ENCODE measurements around the gene CHST4. TPM values are rescaled to one million over a fixed set of nuclear protein-coding genes. Genes with fewer than 3 reads are reported as not detected.

CHST4 gene
- polyA plus RNA-seq, 3 donors = not detected

- TF ChIP-seq CTCF (IDR thresholded peaks at IDR 0.05) = no peak
These were observed 39.8 kb downstream of the CHST4 start for GRCh38 chr16:71565812-71566700.

GRCh38 chr16:71567931-71568330 is 41.7 kb downstream of the CHST4 start:
- DNase-seq = no peak
- H3K27me3 ChIP-seq (ENCODE audit: control insufficient read depth in 2 of 2, insufficient read depth in 2 of 2, low read length in 2 of 2) = peaks cover 0 to 3% of the 10 kb centered on the region in 2 donors
- Mint-ChIP-seq H3K4me1 (peaks cover 29% of the 10 kb centered on the region), H3K27ac (no peak overlapping the region), H3K4me3 (no peak overlapping the region), H3K36me3 (no peaks in the 10 kb centered on the region), H3K27me3 (ENCODE audit: low read depth in 3 of 3) (peaks cover 14 to 21% (median 20%) of the 10 kb centered on the region in 3 donors), H3K9me3 (peaks cover 0 to 5% (median 4%) of the 10 kb centered on the region in 7 donors)
- no peak overlapping the region for H2AFZ ChIP-seq (ENCODE audit: insufficient read depth, low read depth, low read length, poor library complexity, severe bottlenecking)
- no peak overlapping the region for H3K4me3 ChIP-seq (replicated peaks in 1 of 3; ENCODE audit: low read depth in 2 of 3, low read length in 3 of 3)
- WGBS (ENCODE audit: insufficient coverage) = 94% methylated on average over 8 of the region's 8 CpGs
- no peak overlapping the region for H3K9ac ChIP-seq (ENCODE audit: insufficient read depth, low read length, poor library complexity, severe bottlenecking)
- no peak overlapping the region for H3K4me2 ChIP-seq (replicated peaks; ENCODE audit: extremely low read depth, low read length, poor library complexity, severe bottlenecking)
- H3K9me3 ChIP-seq (replicated peaks in 1 of 2; ENCODE audit: control insufficient read depth in 1 of 2, insufficient read depth in 1 of 2, low read length in 2 of 2) = peaks cover 2 to 3% of the 10 kb centered on the region in 2 donors
- no peaks in the 10 kb centered on the region for H3K79me2 ChIP-seq (ENCODE audit: insufficient read depth, low read length)
- TF ChIP-seq CTCF (IDR thresholded peaks at IDR 0.05) = no peak
- no peaks in the 10 kb centered on the region for H3K36me3 ChIP-seq (replicated peaks in 1 of 2; ENCODE audit: control insufficient read depth in 1 of 2, insufficient read depth in 2 of 2, low read length in 2 of 2)
- no peaks in the 10 kb centered on the region for H4K20me1 ChIP-seq (ENCODE audit: insufficient read depth, low read length)
- H3K4me1 ChIP-seq (ENCODE audit: control insufficient read depth in 1 of 2, insufficient read depth in 2 of 2, low read length in 2 of 2) = peaks cover 27 to 29% of the 10 kb centered on the region in 2 donors
- no peak overlapping the region for H3K27ac ChIP-seq (ENCODE audit: low read depth in 1 of 2, low read length in 2 of 2)
- intact Hi-C loops (cut with micrococcal nuclease) = no loop called here

More at GRCh38 chr16:71565812-71566700, 39.8 kb downstream of the CHST4 start:
- Histone ChIP-seq H3K9ac (ENCODE audit: insufficient read depth, low read length, poor library complexity, severe bottlenecking) (peak overlapping the region; percentile 55), H4K20me1 (ENCODE audit: insufficient read depth, low read length) (no peaks in the 10 kb centered on the region), H2AFZ (ENCODE audit: insufficient read depth, low read depth, low read length, poor library complexity, severe bottlenecking) (peak overlapping the region; percentile 80), H3K4me3 (replicated peaks in 1 of 3; ENCODE audit: low read depth in 2 of 3, low read length in 3 of 3) (peak overlapping the region in 1 of 3 experiments; percentile 69), H3K4me2 (replicated peaks; ENCODE audit: extremely low read depth, low read length, poor library complexity, severe bottlenecking) (peak overlapping the region; percentile 80), H3K4me1 (ENCODE audit: control insufficient read depth in 1 of 2, insufficient read depth in 2 of 2, low read length in 2 of 2) (peaks cover 27 to 29% of the 10 kb centered on the region in 2 donors), H3K79me2 (ENCODE audit: insufficient read depth, low read length) (no peaks in the 10 kb centered on the region), H3K36me3 (replicated peaks in 1 of 2; ENCODE audit: control insufficient read depth in 1 of 2, insufficient read depth in 2 of 2, low read length in 2 of 2) (no peaks in the 10 kb centered on the region), H3K27ac (ENCODE audit: low read depth in 1 of 2, low read length in 2 of 2) (peak overlapping the region in 1 of 2 donors; percentile 65), H3K9me3 (replicated peaks in 1 of 2; ENCODE audit: control insufficient read depth in 1 of 2, insufficient read depth in 1 of 2, low read length in 2 of 2) (peaks cover 15 to 21% of the 10 kb centered on the region in 2 donors), H3K27me3 (ENCODE audit: control insufficient read depth in 2 of 2, insufficient read depth in 2 of 2, low read length in 2 of 2) (no peaks in the 10 kb centered on the region)
- H3K27me3 Mint-ChIP-seq (ENCODE audit: low read depth in 3 of 3) = peaks cover 14 to 20% (median 15%) of the 10 kb centered on the region in 3 donors
- peaks cover 9 to 23% (median 21%) of the 10 kb centered on the region in 7 donors for H3K9me3 Mint-ChIP-seq
- intact Hi-C loops (cut with micrococcal nuclease) = no loop called here
- peak; percentile 18 to 49 (median 35) for DNase-seq
- no peaks in the 10 kb centered on the region for H3K36me3 Mint-ChIP-seq
- 100% methylated on average over 2 of the region's 9 CpGs for WGBS (ENCODE audit: insufficient coverage)
- peak overlapping the region; percentile 78 to 86 for H3K4me3 Mint-ChIP-seq
- H3K27ac Mint-ChIP-seq = peak overlapping the region; percentile 69 to 92 (median 86)
- peaks cover 29% of the 10 kb centered on the region for H3K4me1 Mint-ChIP-seq

All from CD14-positive monocyte (primary cell).